Ovary (tissue), 3 donors: Measurements from ENCODE around the gene DCAF4.

Experiments used
- EP300 ChIP-seq: sonication (generic); formaldehyde crosslinking; IDR thresholded peaks from one replicate; pipeline ENCODE4 v1.6.1; 2017; ENCODE audit warnings: antibody characterized with exemption
- POLR2A ChIP-seq: fragments of 450-650 bp; IDR thresholded peaks from one replicate; pipeline ENCODE4 v1.6.1; 2017; ENCODE audit warnings: antibody characterized with exemption, mild to moderate bottlenecking, moderate library complexity
- TF ChIP-seq, protein P1 (sequence below), 3 donors: fragments of 450-650 bp in 2 of 3; fragments of 200-600 bp in 1 of 3; IDR thresholded peaks; one replicate each; pipeline versions ENCODE4 v1.5.1 to v1.8.0; 2016 to 2022; ENCODE audit warnings: antibody characterized with exemption in 3 of 3, mild to moderate bottlenecking in 1 of 3
- donor health status: DM: no; HTN: no; CAD: no.

DNA sequence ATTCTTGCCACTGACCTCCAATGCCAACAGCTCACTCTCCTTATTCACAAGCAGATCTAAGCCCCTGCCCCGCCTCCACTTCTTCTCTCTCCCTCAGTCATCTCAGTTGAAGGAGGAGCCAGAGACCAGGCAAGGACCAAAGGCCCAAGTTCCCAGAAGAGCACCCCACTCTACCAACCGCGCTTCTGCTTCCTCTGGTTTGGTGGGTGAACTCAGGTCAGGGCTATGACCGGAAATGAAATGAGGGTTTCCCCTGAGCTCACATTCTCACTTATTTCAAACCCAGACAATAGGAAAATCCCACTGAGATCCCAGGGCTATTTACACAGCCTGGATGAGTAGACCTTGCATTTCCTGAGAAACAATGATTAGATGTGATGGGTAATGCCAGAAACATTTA, 42.3 kb upstream of the DCAF4 start:
- TF ChIP-seq, protein P1, sequence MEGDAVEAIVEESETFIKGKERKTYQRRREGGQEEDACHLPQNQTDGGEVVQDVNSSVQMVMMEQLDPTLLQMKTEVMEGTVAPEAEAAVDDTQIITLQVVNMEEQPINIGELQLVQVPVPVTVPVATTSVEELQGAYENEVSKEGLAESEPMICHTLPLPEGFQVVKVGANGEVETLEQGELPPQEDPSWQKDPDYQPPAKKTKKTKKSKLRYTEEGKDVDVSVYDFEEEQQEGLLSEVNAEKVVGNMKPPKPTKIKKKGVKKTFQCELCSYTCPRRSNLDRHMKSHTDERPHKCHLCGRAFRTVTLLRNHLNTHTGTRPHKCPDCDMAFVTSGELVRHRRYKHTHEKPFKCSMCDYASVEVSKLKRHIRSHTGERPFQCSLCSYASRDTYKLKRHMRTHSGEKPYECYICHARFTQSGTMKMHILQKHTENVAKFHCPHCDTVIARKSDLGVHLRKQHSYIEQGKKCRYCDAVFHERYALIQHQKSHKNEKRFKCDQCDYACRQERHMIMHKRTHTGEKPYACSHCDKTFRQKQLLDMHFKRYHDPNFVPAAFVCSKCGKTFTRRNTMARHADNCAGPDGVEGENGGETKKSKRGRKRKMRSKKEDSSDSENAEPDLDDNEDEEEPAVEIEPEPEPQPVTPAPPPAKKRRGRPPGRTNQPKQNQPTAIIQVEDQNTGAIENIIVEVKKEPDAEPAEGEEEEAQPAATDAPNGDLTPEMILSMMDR (IDR thresholded peaks at IDR 0.05): no peak
- TF ChIP-seq POLR2A: no peak
- no peak for TF ChIP-seq EP300
